Pancreas (tissue), 10 donors: ENCODE data around the gene ACY1. TPM values are rescaled to one million over a fixed set of nuclear protein-coding genes. Genes with fewer than 3 reads are reported as not detected.

Source experiments
- ATAC-seq, 4 donors: fragments of 200-7000 bp; cut with Tn5 transposase; one replicate each; pipeline versions ENCODE4 v1.8.0 to v1.9.1; 2020; ENCODE audit warnings: mild to moderate bottlenecking in 4 of 4, moderate library complexity in 4 of 4
- DNase-seq, 6 donors: peaks; one replicate each; pipeline ENCODE4 v3.0.0-alpha.2; 2020
- FAIRE-seq: peaks from 2 replicates; lab custom pipeline; 2012; peaks lifted over from hg19 to GRCh38; lab: Jason Lieb, UNC
- H3K27ac ChIP-seq, 4 donors: fragments of 200-600 bp; sonication (generic); 1 replicate in 3 of 4; 2 replicates in 1 of 4; pipeline versions ENCODE4 v1.5.0 to v1.8.0; 2020
- H3K27me3 ChIP-seq, 4 donors: fragments of 200-600 bp; one replicate each; pipeline ENCODE4 v1.8.0; 2021
- H3K36me3 ChIP-seq, 3 donors: fragments of 200-600 bp; sonication (generic) in 1 of 3; one replicate each; pipeline versions ENCODE4 v1.5.0 to v1.8.0; 2020 to 2021
- H3K4me1 ChIP-seq, 3 donors: fragments of 200-600 bp; one replicate each; pipeline ENCODE4 v1.8.0; 2021
- H3K4me3 ChIP-seq, 4 donors: fragments of 200-600 bp; sonication (generic) in 2 of 4; one replicate each; pipeline versions ENCODE4 v1.5.0 to v1.8.0; 2020 to 2021
- H3K9me3 ChIP-seq, 4 donors: fragments of 200-600 bp; one replicate each; pipeline ENCODE4 v1.8.0; 2021
- CTCF ChIP-seq, 4 donors: fragments of 200-600 bp; sonication (generic) in 3 of 4; IDR thresholded peaks; one replicate each; pipeline versions ENCODE4 v1.5.0 to v1.8.0; 2021; ENCODE audit warnings: antibody characterized with exemption in 4 of 4
- WGBS, 2 donors: extraction: QIAGEN DNeasy Blood & Tissue Kit; methylation state at CpG; one replicate each; pipeline ENCODE4 v1.1.7; 2013; 5-methylcytosine and 5-hydroxymethylcytosine counted together
- intact Hi-C, 3 donors: fragments of 100-400 bp; cut with DNase I; formaldehyde crosslinking; loops; one replicate each; pipeline versions ENCODE4 v1.11.1 to v1.14.2; 2022
- polyA plus RNA-seq, 2 donors: library from polyadenylated mRNA; stranded (reverse); fragments of 200-250 nt; gene quantifications; one replicate each; pipeline ENCODE4 v1.2.3, GENCODE V29; 2013
- total RNA-seq, 6 donors: library from RNA; stranded (reverse); fragmentation: NEBNext Ultra II Directional in 4 of 6; extraction: Animal tissue kit (Norgen Biotek cat#: 25700) in 4 of 6; gene quantifications; one replicate each; pipeline versions ENCODE4 v1.2.1 to v1.2.4, GENCODE V29; 2021 to 2023
- donor health status: healthy with polysubstance abuse.
- donor health status: DM: no; HTN: no; CAD: no; lungs with moderate emphysema.
- donor health status: DM: no; HTN: no; CAD: no.
- donor health status: control.
- donor health status: control.
- donor health status: Bipolar disorder and iron deficiency.
- donor health status: DM: yes; HTN: yes; CAD: no.
- donor health status: DM: no; HTN: no; CAD: no.
- donor health status: DM: no; HTN: no; CAD: no.
- donor health status: DM: yes; HTN: yes; CAD: no.

Gene ACY1
- total and polyA plus RNA-seq, 8 donors, result 5.7 to 21.5 (median 15.6) TPM

- peaks cover 4 to 11% (median 6%) of the 10 kb centered on the region in 3 donors for H3K4me1 ChIP-seq
- no peaks in the 10 kb centered on the region for H3K27me3 ChIP-seq
- no peak overlapping the region for H3K4me3 ChIP-seq
- WGBS, 2 donors, result 69 to 76% methylated on average over 16 of the region's 16 CpGs
- H3K36me3 ChIP-seq, result no peaks in the 10 kb centered on the region
- no peak for ATAC-seq
- intact Hi-C loops, result loop anchor here (5.0 kb wide), 2 partner anchors 123 to 138 kb away; no protein-coding TSS in a partner anchor
- H3K9me3 ChIP-seq, result no peaks in the 10 kb centered on the region
- TF ChIP-seq CTCF (IDR thresholded peaks at IDR 0.05), result no peak
- no peak overlapping the region for H3K27ac ChIP-seq
- no peak for FAIRE-seq
- DNase-seq, result no peak
These were observed 20.9 kb downstream of the ACY1 start for GRCh38 chr3:52004163-52004787.

DNA sequence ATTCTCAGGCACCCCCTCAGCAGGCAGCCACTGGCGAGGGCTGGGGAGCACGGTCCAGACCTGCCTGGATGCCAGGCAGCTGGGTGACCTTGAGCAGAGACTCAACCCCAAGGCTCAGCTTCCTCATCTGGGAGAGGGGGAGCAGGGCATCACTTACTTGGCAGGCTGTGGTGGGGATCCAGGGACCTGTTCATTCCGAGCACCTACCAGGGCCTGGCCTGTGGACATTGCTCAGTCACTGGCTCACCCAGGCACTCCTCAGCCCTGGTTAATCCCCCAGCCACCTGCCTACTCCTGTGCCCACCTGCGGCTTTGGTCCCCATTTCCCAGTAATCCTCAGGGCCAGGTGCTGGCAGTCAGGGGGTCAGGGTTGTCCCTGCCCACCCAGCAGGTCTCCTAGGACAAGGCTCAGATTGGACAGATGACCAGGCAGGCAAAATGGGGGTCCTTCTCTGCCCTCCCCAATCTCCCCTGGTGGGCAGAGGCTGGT is 21.6 kb downstream of the ACY1 start:
- FAIRE-seq (no peak), DNase-seq (no peak), ATAC-seq (peak in 2 of 4 donors; percentile 3 to 9)
- WGBS, 2 donors, result 70 to 75% methylated on average over 4 of the region's 4 CpGs
- intact Hi-C loops, result loop anchor here (5.0 kb wide), 2 partner anchors 122 to 137 kb away; no protein-coding TSS in a partner anchor
- no peaks in the 10 kb centered on the region for H3K27me3 ChIP-seq
- H3K9me3 ChIP-seq, result no peaks in the 10 kb centered on the region
- no peak for TF ChIP-seq CTCF (IDR thresholded peaks at IDR 0.05)
- H3K36me3 ChIP-seq, result no peaks in the 10 kb centered on the region
- no peak overlapping the region for H3K4me3 ChIP-seq
- peak overlapping the region in 2 of 4 donors; percentile 2 to 17 for H3K27ac ChIP-seq
- H3K4me1 ChIP-seq, result peaks cover 4 to 11% (median 6%) of the 10 kb centered on the region in 3 donors

- no peaks in the 10 kb centered on the region for H3K36me3 ChIP-seq
- no peaks in the 10 kb centered on the region for H3K9me3 ChIP-seq
- TF ChIP-seq CTCF (IDR thresholded peaks at IDR 0.05), result no peak
- peak overlapping the region in 3 of 4 donors; percentile 2 to 17 (median 13) for H3K27ac ChIP-seq
- H3K4me3 ChIP-seq, result peak overlapping the region in 1 of 4 donors; percentile 9
- intact Hi-C loops, result no loop called here
- peaks cover 4 to 11% (median 6%) of the 10 kb centered on the region in 3 donors for H3K4me1 ChIP-seq
- ATAC-seq (peak; percentile 84 to 89 (median 86)), DNase-seq (peak; percentile 61 to 90 (median 74)), FAIRE-seq (no peak)
- WGBS, 2 donors, result 3 to 4% methylated on average over 13 to 15 of the region's 15 CpGs
- H3K27me3 ChIP-seq, result no peaks in the 10 kb centered on the region
These were observed 22.2 kb downstream of the ACY1 start for GRCh38 chr3:52005571-52005986.

GRCh38 chr3:52006017-52006819 is 22.9 kb downstream of the ACY1 start:
- intact Hi-C loops, result no loop called here
- DNase-seq, result no peak
- H3K36me3 ChIP-seq, result no peaks in the 10 kb centered on the region
- no peaks in the 10 kb centered on the region for H3K9me3 ChIP-seq
- ATAC-seq, result peak in 3 of 4 donors; percentile 3 to 21 (median 18)
- 56 to 64% methylated on average over 8 of the region's 8 CpGs for WGBS, 2 donors
- TF ChIP-seq CTCF (IDR thresholded peaks at IDR 0.05), result no peak
- peak overlapping the region in 1 of 4 donors; percentile 9 for H3K4me3 ChIP-seq
- peak overlapping the region in 3 of 4 donors; percentile 2 to 17 (median 13) for H3K27ac ChIP-seq
- H3K4me1 ChIP-seq, result peaks cover 4 to 11% (median 6%) of the 10 kb centered on the region in 3 donors
- no peaks in the 10 kb centered on the region for H3K27me3 ChIP-seq
- no peak for FAIRE-seq
